HG03280 (cell line): ENCODE results near the gene IL31.

Experiments
- ATAC-seq: cut with Tn5 transposase; IDR thresholded peaks from one replicate; pipeline ENCODE4 v1.9.1; 2021; ENCODE audit warnings: mild to moderate bottlenecking, moderate library complexity; ENCODE audit not compliant: unreplicated experiment

Gene IL31

DNA sequence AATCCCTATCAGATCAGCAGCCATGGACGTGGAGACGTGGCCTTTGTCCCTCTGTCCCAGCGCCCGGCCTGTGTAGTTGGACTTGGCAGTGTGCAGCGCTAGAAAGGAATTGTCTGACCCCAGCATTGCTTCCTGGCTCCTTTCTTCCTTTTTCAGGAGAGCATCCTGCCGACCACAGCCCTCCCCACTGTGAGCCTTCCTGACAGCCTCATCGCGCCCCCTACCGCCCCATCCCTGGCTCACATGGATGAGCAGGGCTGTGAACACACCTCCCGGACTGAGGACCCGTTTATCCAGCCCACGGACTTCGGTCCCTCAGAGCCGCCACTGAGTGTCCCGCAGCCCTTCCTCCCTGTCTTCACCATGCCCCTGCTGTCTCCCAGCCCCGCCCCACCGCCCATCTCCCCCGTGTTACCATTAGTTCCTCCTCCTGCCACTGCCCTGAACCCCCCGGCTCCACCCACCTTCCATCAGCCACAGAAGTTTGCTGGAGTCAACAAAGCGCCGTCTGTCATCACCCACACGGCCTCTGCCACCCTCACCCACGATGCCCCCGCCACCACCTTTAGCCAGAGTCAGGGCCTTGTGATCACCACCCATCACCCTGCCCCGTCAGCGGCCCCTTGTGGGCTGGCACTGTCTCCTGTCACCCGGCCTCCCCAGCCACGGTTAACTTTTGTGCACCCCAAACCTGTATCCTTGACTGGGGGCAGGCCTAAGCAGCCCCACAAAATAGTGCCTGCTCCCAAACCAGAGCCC lies 40.6 kb downstream of the IL31 start:
- ATAC-seq = no peak

DNA sequence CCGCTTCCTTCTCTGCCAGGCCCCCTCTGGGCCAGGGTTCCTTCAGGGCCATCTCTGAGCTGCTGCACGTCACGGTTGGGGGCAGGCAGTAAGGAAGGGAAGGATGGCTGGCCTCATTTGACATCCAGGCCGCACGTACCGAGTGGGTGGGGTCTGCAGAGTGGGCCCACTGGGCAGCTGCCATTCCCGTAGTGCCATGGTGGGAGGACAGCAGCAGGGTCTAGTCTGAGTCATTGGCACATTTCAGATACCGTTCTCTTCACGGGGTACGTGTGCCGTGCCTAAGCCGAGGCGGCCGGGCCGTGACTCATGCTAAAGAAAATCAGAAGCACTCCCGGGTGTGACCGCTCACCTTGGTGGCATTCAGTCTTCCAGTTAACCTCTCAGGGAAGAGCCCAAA lies 43.9 kb downstream of the IL31 start:
- ATAC-seq = no peak

GRCh38 chr12:122129131-122129530 lies 44.9 kb downstream of the IL31 start:
- ATAC-seq = no peak

GRCh38 chr12:122128481-122128880 lies 45.5 kb downstream of the IL31 start:
- no peak for ATAC-seq

GRCh38 chr12:122127839-122128238 lies 46.2 kb downstream of the IL31 start:
- ATAC-seq = no peak

DNA sequence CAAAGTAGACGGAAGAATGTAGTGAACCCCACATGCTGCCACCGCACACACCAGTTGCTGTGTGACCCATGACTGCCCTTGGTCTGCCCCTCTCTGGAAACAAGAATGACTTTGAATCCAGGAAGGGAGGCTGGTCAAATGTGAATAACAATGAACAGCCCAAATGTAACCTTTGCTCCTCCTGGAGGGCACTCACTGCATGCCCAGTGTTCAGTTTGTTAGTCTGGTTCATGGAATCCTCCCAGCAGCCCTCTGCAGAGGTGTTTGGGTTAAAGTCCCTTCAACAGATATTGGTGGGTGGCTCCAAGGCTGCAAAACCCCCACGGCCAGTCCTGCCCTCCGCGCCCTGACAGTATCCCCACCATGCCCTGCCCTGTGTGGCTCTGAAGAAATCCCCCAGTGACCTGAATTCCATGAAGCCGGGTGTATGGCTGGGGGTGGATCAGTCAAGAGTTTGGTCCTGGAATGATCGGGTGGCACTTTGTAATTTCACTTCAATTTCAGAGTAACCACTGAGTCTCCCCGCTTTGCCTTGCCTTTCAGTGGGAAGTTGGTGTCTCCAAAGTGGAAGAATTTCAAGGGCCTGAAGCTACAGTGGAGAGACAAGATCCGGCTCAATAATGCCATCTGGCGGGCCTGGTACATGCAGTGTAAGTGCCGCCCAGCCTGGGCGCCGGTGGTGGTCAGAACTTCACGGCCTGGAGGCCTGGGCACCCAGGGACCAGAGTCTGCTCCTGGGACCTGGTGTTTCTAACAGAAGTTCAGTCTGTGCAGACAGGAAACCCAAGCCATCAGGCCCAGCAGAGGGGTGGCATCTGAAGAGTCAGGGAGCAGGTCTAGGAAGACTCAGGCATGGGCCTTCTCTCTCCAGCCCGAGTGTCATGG lies 47.1 kb downstream of the IL31 start:
- no peak for ATAC-seq

DNA sequence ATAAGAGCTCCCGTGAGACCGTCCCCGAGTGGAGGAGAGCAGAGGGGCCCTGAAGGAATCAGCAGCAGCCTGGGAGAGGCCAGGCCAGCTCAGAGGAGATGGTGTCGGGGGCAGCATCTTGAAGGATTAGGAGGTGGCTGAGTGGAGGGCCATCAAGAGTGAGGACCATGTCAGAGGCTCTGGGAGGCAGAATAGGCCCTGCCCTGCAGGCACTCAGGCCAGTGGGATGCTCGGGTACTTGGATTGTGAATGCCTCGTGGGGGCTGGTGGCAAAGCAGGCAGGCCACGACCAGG lies 47.7 kb downstream of the IL31 start:
- no peak for ATAC-seq

DNA sequence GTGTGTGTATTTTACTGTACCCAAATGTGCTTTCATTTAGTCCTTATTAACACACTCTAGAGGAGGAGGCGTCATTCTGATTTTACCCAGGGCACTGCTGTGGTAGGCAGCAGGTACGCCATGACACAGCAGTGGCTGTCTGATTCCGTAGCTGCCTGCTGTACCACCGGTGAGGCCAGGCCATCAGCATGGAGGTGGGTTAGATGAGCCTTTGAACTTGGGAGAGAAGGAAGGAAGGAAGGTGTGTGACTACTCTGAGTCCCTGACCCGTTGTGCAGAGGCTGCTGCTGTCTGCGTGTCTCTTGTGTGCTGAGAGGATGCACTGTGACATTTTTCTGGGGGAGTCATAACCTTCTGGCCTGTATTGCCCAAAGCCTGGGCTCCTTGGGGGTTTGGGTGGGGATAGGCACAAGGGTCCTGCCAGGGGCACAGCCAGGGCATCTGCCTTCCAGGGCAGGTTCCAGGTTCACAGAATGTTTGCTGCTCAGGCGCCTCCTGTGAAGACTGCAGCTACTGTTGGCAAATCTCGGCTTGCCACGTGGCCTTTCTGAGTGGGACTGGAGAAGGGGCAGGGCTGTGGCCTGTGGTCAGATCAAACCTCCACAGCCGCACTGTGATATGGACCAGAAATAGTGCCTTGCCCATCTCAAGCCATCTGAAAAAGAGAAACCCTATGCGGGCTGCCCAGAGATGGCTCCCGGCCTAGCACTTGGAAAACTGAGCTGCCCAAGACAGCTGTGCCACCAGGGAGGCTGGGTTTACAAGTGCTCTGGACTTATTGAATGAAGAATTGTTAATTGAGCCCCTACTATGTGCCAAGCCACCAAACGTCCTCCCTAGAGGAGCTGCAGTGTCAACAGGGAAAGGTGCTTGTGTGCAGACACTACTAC lies 48.3 kb downstream of the IL31 start:
- ATAC-seq = no peak

DNA sequence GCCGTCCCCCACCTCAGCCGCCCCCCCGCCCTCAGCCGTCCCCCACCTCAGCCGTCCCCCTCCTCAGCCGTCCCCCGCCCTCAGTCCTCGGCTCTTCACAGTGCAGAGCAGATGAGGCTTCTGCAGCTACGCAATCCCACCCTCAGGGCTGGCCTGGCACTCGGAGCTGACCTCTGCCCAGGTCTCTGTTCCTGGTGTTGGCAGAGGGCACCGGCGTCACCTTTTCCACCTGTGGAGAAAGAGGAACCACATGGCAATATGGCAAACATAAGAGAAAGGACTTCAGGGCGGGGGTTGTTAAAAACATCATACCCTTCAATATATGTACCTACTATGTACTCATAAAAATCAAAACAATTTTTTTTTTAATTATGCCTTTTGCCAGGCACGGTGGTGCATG lies 49.7 kb downstream of the IL31 start:
- no peak for ATAC-seq

- ATAC-seq = no peak
These were observed 50.3 kb downstream of the IL31 start for GRCh38 chr12:122123761-122124145.

- no peak for ATAC-seq
These were observed 50.8 kb downstream of the IL31 start for GRCh38 chr12:122123051-122123760.
